Panc1 (cell line): ENCODE data around the gene ICAM4. TPM values are rescaled to one million over a fixed set of nuclear protein-coding genes. Genes with fewer than 3 reads are reported as not detected.

Source experiments
- ATAC-seq: fragments of 200-7000 bp; cut with Tn5 transposase; 2 replicates; pipeline ENCODE4 v1.9.1; 2020; ENCODE audit warnings: mild to moderate bottlenecking, moderate library complexity
- BruUV-seq: library from RNA; stranded (reverse); fragments of 400-500 nt; replicated peaks from 2 replicates; lab custom pipeline; 2021; lab: Mats Ljungman, UMichigan
- CTCF ChIA-PET: fragments of 300-600 bp; sonication (Branson Sonifier 250); formaldehyde crosslinking; loops from one replicate; lab custom pipeline; 2022; ENCODE audit warnings: antibody characterized with exemption; lab: Charles Lee
- POLR2A ChIA-PET: fragments of 300-600 bp; sonication (Branson Sonifier 250); formaldehyde crosslinking; loops from one replicate; lab custom pipeline; 2022; ENCODE audit warnings: antibody characterized with exemption; lab: Charles Lee
- DNase-seq: peaks from one replicate; pipeline ENCODE4 v3.0.0-alpha.2; 2010; ENCODE audit warnings: low read depth, low spot score
- H3K27ac ChIP-seq: 2 replicates; pipeline ENCODE4 v1.5.1; 2011; ENCODE audit warnings: mild to moderate bottlenecking, low read length, inconsistent platforms
- H3K27me3 ChIP-seq: fragments of 200-500 bp; sonication (Bioruptor generic); 2 replicates; pipeline ENCODE4 v1.6.0; 2014; ENCODE audit warnings: low read length, inconsistent platforms; ENCODE audit not compliant: control insufficient read depth, insufficient read depth
- H3K36me3 ChIP-seq: fragments of 200-500 bp; sonication (Bioruptor generic); 2 replicates; pipeline ENCODE4 v1.5.1; 2014; ENCODE audit warnings: inconsistent platforms, mild to moderate bottlenecking, low read length, moderate library complexity; ENCODE audit not compliant: control insufficient read depth, insufficient read depth
- H3K4me1 ChIP-seq: 2 replicates; pipeline ENCODE4 v1.5.1; 2011; ENCODE audit warnings: inconsistent platforms, mild to moderate bottlenecking, low read length, moderate library complexity; ENCODE audit not compliant: control insufficient read depth, insufficient read depth
- H3K4me3 ChIP-seq, 2 experiments: 2 replicates each; pipeline ENCODE4 v1.5.1; 2011 to 2012; ENCODE audit warnings: low read depth in 2 of 2, low read length in 2 of 2, mild to moderate bottlenecking in 2 of 2, inconsistent platforms in 1 of 2, moderate library complexity in 1 of 2
- H3K9me3 ChIP-seq: fragments of 200-500 bp; sonication (Bioruptor generic); 2 replicates; pipeline ENCODE4 v1.5.1; 2014; ENCODE audit warnings: low read depth, mild to moderate bottlenecking, inconsistent platforms, low read length, moderate library complexity; ENCODE audit not compliant: control insufficient read depth, insufficient read depth
- CTCF ChIP-seq: fragments of 450-650 bp; IDR thresholded peaks from 2 replicates; pipeline ENCODE4 v1.5.1; 2017; ENCODE audit warnings: mild to moderate bottlenecking
- POLR2AphosphoS5 ChIP-seq: IDR thresholded peaks from 2 replicates; pipeline ENCODE4 v1.6.1; 2012; ENCODE audit warnings: mild to moderate bottlenecking, low read depth, low read length, moderate library complexity
- REST ChIP-seq, 2 experiments: IDR thresholded peaks; 2 replicates each; pipeline ENCODE4 v1.6.1; 2011 to 2012; ENCODE audit warnings: low read depth in 2 of 2, control low read depth in 1 of 2, low read length in 1 of 2, mild to moderate bottlenecking in 1 of 2, moderate library complexity in 1 of 2; ENCODE audit not compliant: insufficient read depth in 1 of 2
- SIN3A ChIP-seq: IDR thresholded peaks from 2 replicates; pipeline ENCODE4 v1.6.1; 2012; ENCODE audit warnings: low read depth, mild to moderate bottlenecking, low read length, moderate library complexity, borderline replicate concordance; ENCODE audit not compliant: insufficient read depth
- TCF7L2 ChIP-seq: IDR thresholded peaks from 2 replicates; pipeline ENCODE4 v1.6.1; 2011; ENCODE audit warnings: mild to moderate bottlenecking, low read depth, low read length, inconsistent platforms
- in situ Hi-C: cut with HindIII; loops from 2 replicates; pipeline ENCODE4 v1.10.0; 2016; ENCODE audit warnings: low sequenced_read_pairs, low pct_unique_long_range_greater_than_20kb
- intact Hi-C: fragments of 100-400 bp; cut with micrococcal nuclease; formaldehyde crosslinking; loops from one replicate; pipeline ENCODE4 v1.10.0; 2022; ENCODE audit not compliant: unreplicated experiment
- total RNA-seq: library from RNA; stranded (reverse); gene quantifications from one replicate; pipeline ENCODE4 v1.2.1, GENCODE V29; 2021; ENCODE audit not compliant: unreplicated experiment

Gene ICAM4
- total RNA-seq, 1 experiment from 2014 or later: 2.8 TPM

- intact Hi-C loops (loop anchor here (5.0 kb wide), 1 partner anchor 130 kb away; no protein-coding TSS in a partner anchor), in situ Hi-C loops (no loop called here)
- peak within 1 kb of the TSS; percentile 79 to 83 for H3K4me3 ChIP-seq
- POLR2A ChIA-PET: interaction anchor here (0.6 kb wide), 2 partner anchors 147 to 163 kb away, joined by 5 to 9 read pairs; no protein-coding TSS in a partner anchor
- CTCF ChIA-PET: no interaction called here
- peaks cover 5% of the 10 kb centered on the region; the same call in 1 of the 2 replicates for H3K36me3 ChIP-seq
- TSS peak; percentile 82 for BruUV-seq
- peak within 1 kb of the TSS; percentile 84 for H3K27ac ChIP-seq
- TF ChIP-seq TCF7L2 (no peak), POLR2AphosphoS5 (peak; percentile 57; the same call in 1 of the 2 replicates), CTCF (no peak), REST (IDR thresholded peaks at IDR 0.05; ENCODE audit: insufficient read depth in 1 of 2, low read depth in 2 of 2, low read length in 1 of 2) (no peak), SIN3A (peak; percentile 79; the same call in 1 of the 2 replicates)
- no peaks in the 10 kb centered on the region for H3K27me3 ChIP-seq
- DNase-seq: peak; percentile 90
- no peaks in the 10 kb centered on the region for H3K9me3 ChIP-seq
- H3K4me1 ChIP-seq: no peaks in the 10 kb centered on the region
- peak; percentile 99 for ATAC-seq
Measured at GRCh38 chr19:10251792-10252694, 34.7 kb upstream of the ICAM4 start, which contains the start of gene MRPL4. Gene MRPL4, plus strand, starts transcription at chr19:10252214. Its CDS starts 40 bp downstream, at chr19:10252254.

GRCh38 chr19:10252707-10253106 lies 34.0 kb upstream of the ICAM4 start:
- no peaks in the 10 kb centered on the region for H3K9me3 ChIP-seq
- no TSS peak for BruUV-seq
- ATAC-seq: no peak
- TF ChIP-seq POLR2AphosphoS5 (no peak), TCF7L2 (no peak), CTCF (no peak), SIN3A (no peak), REST (IDR thresholded peaks at IDR 0.05; ENCODE audit: insufficient read depth in 1 of 2, low read depth in 2 of 2, low read length in 1 of 2) (no peak)
- DNase-seq: no peak
- H3K27ac ChIP-seq: peak overlapping the region; percentile 84
- in situ Hi-C loops: no loop called here
- no peaks in the 10 kb centered on the region for H3K4me1 ChIP-seq
- intact Hi-C loops: loop anchor here (5.0 kb wide), 1 partner anchor 130 kb away; no protein-coding TSS in a partner anchor
- ChIA-PET POLR2A (interaction anchor here (0.6 kb wide), 1 partner anchor 162 kb away, joined by 9 read pairs; no protein-coding TSS in a partner anchor), CTCF (interaction anchor here (0.6 kb wide), 1 partner anchor 69 kb away, joined by 12 read pairs; no protein-coding TSS in a partner anchor)
- peak overlapping the region; percentile 79 to 83 for H3K4me3 ChIP-seq
- no peaks in the 10 kb centered on the region for H3K27me3 ChIP-seq
- H3K36me3 ChIP-seq: peaks cover 5% of the 10 kb centered on the region; the same call in 1 of the 2 replicates
